Ramos (cell line): Measurements from ENCODE around the gene PYGM.

Experiments
- in situ Hi-C: fragments of 300-500 bp; cut with MboI; formaldehyde crosslinking; loops from one replicate; pipeline ENCODE4 v1.14.3; 2022; ENCODE audit warnings: low sequenced_read_pairs; ENCODE audit not compliant: unreplicated experiment

PYGM gene

DNA sequence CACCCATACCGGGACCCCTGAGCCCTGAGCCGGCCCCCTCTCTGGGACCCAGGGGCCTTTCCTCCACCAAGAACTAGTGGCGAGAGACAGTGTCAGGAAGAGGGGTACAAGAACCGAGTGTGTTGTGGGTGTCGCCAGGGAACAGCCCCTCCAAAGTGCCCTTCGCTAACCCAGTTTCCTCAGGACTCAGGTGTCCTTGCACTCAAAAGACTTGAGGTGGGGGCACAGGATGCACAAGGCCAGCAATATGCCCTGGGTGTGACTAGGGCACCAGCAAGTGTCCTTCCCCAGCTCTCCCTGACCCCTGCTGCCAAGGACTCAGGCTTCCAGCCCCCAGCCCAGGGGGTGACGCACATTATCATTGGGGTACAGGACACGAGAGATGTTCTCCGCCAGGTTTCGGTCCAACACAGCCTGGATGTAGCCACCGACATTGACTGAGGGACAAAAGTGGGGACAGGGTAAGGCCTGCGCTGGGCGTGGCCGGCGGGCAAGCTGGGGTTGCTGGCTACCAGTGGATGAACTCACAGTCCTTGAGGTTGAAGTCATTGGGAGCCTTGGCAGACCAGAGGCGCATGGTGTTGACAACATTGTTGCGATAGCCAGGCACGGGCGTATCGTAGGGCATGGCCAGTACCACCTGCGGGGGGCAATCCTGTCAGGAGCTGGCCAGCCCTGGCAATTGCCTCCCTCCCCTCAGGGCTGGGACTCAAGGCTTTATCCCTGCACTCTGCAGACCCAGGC lies 4.7 kb downstream of the PYGM start:
- in situ Hi-C loops, result no loop called here

DNA sequence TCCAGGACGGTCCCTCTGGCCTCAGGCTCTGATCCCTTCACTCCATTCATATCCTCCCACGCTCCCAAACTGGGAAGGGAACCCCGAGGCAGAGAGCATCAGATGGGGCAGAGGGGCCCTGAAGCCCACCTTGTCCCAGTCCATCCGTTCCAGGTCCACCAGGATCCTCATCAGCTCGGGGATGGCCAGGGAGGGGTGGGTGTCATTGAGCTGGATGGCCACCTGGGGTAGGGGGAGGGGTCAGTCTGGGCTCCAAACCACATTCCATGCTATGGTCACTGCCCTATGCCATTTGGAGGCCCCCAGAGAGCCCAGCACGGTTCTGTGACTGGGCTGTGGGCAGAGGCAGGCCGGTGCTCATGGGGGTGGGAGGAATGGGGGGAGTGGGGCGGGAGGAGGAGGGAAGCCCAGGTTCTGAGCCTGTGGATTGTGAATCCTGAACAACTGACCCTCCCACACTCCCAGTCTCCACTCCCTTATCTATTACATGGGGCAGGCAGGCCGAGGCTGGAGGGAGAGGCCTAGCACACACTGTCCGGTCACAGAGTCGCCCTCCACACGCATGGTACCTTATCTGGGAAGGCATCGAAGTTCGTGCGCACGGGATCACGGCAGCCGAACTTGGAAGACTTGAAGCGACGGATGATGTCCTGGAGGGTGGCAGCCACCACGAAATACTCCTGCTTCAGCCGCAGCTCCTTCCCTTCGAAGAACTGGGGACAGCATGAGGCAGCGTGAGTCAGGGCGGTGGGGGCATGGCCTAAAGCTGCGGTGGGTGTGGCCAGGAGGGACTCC lies 5.5 kb downstream of the PYGM start:
- in situ Hi-C loops, result no loop called here

GRCh38 chr11:64753380-64754123 lies 6.2 kb downstream of the PYGM start:
- in situ Hi-C loops, result no loop called here

GRCh38 chr11:64753019-64753379 lies 6.8 kb downstream of the PYGM start:
- in situ Hi-C loops, result no loop called here

DNA sequence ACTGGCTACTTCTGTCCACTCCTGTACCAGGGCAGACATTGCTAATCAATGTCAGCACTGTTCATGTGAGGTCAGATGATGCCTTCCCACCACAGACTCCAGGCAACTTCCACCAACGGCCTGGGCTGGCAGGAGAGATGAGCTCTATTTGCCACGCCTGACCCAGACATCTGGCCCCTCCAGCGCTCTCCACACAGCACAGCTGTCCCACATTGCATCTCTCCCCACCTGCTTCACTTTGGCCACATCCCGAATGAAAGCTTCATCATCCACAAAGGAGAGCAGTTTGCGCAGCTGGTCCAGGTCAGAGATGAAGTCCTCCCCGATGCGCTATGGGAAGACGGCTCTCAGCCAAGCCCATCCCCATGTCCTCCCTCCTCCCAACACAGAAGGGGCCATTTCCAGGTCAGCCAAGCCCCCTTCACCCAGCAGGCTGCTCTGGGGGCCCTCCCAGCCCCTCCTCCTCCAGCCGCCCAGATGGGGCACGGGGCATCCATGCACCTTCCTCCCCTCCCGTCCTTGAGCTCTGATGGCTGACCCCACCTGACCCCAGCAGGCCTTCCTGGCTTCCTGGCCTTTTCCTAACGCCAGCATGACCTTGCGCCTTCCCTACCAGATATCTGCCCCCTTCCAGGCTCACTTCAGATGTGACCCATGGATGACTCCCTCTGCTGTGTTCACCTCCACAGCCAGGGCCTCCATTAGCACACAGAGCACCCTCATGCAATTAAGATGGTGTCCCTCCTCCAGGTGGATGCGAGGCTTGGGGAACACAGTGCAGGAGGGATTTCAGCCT lies 7.4 kb downstream of the PYGM start:
- in situ Hi-C loops, result no loop called here

DNA sequence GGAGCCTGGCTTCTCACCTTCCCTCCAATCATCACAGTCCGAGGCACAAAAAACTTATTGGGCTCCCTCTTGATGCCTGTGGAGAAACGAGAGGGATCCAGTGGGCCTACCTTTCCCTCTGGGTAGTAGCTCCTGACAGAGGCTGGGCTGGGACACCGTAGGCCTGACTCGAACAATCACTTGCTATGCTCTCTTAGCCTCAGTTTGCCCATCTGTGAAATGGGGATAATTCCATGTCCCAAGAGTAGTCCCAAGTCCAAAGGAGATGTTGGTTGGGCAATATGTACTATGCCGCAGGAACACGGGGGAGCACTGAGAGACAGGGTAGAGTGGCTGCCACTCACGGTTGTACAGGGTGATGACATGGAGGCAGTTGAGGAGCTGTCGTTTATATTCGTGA lies 8.2 kb downstream of the PYGM start:
- in situ Hi-C loops, result no loop called here

- in situ Hi-C loops, result no loop called here
These were observed 8.6 kb downstream of the PYGM start for GRCh38 chr11:64751136-64751535.

- in situ Hi-C loops, result no loop called here
These were observed 9.3 kb downstream of the PYGM start for GRCh38 chr11:64750361-64751054.

- in situ Hi-C loops, result no loop called here
These were observed 11.7 kb downstream of the PYGM start for GRCh38 chr11:64747961-64748665.

DNA sequence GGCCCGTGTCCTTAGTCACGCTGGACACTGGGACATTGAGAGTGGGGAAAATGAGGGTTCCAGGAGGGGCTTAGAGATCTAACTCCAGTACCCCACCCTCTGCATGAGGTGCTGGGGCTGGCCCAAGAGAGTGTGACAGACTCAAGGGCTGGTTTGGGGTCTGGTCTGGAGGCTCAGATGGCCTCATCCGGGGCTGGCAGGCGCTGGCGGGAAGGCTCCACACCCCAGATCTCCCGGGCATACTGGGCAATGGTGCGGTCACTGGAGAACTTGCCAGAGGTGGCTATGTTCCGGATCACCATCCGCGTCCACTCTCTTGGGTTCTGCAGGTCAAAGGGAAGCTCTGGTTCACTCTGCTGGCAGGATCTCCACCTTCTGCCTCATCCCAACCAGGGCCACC lies 13.3 kb downstream of the PYGM start:
- in situ Hi-C loops, result no loop called here

GRCh38 chr11:64745521-64746328 lies 14.0 kb downstream of the PYGM start:
- in situ Hi-C loops, result no loop called here

DNA sequence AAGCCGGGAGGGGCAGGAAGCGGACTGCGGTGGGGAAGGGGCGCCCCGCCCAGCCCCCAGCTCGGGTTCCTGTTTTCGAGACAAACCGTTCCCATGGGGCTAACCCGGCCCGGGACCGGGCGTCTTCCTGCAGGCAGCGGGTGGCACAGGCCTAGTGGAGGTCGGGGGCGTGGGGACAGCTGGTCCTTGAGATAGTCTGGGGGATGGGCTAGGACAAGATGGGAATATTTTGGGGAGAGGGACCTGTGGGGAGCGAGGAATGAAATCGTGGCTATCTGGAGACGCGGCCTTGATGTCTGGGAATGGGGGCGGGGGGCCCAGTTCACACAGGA lies 14.6 kb downstream of the PYGM start:
- in situ Hi-C loops, result no loop called here

- in situ Hi-C loops, result no loop called here
These were observed 15.1 kb downstream of the PYGM start for GRCh38 chr11:64744544-64745188.

DNA sequence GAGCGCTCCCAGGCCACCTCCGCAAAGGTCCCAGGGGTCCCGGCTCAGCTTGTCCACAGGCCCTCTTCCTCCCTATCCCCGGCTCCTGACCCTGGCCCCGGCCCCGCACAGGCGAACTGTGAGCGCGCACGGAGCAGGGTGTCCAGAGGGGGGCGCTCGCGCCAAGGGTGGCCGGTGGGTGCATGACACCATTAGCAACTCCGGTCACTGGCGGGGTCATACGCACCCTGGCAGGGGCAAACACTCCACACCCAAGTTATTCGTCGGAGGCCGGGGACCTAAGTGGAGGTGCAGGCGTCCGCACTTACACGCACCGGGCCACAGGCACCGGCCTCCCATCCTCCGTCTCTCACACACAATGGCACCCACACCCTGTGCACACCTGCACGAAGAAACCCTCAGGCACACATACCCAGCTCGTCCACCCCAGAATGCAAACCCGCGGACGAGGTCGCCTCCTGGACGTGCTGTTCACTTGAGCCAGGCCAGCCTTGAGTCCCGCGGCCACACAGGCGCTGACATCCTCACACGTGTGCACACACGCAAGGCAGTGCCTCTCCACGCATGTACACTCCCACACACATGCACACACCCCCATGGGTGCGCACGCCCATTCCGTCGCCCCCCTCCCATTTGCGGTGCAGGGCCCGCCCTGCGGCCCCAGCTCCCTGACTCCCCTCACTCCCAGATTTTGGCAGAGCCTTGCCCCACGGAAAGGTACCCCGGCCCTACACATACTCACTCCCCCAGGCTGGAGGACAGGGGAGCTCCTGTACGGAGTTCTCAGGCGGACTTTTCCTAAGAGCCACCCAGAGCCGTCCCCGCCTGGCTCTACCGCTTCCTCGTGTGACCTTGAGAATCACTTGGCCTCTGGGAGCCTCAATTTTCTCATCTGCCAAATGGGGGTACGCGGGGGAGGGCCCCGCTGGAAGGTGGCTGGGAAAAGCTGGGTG lies 15.9 kb downstream of the PYGM start, which contains the start of gene RASGRP2:
RASGRP2 (minus strand) TSS at position 552 of the 953 bp plus-strand sequence. CDS start 1,276 bp downstream, outside the sequence.
- in situ Hi-C loops, result no loop called here

DNA sequence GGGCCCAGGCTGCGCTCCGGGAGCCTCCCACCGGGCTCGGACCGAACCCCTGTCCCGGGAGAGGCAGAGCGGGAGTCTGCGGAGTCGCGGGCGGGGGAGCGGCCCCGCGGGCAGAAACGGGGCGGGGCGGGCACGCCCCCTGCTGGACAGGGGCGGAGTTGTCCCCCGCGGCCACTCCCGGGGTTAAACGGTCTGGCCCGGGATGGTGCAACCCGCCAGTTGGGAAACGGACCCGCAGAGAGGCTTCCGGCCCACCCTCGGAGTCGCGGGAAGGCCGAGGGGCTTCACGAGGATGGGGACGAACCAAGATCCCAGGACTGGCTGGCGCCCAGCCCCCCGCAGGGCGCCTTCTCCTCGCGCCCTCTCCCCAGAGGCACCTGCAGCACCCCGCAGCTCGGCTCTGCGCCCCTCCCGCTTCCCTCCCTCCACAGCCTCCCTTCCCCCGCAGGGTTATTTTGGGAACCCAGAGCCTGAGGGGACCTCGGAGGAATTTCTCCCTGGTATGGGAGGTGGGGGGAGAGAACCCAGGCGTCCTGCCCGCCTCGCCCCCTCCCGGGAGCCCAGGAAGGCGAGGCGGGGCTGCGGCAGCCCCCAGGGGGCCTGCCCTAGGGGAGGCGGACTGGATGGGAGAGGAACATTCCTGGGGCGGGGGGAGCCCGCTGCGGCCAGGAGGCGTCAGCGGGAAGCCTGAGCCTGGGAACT lies 16.7 kb downstream of the PYGM start:
- in situ Hi-C loops, result no loop called here
